ENCODE measurements around the gene EVI5.

- TF ChIP-seq NR1H2 (CRISPR knock-in tag; IDR thresholded peaks at IDR 0.05) (no peak), ATF1 (CRISPR knock-in tag; IDR thresholded peaks at IDR 0.05) (no peak), FOXP1 (CRISPR knock-in tag; IDR thresholded peaks at IDR 0.05; ENCODE audit: borderline replicate concordance) (no peak), CTCF (IDR thresholded peaks at IDR 0.05) (no peak), IRF1 (CRISPR knock-in tag; IDR thresholded peaks at IDR 0.05) (no peak), TEAD1 (CRISPR knock-in tag; IDR thresholded peaks at IDR 0.05) (no peak), FOXP4 (CRISPR knock-in tag; IDR thresholded peaks at IDR 0.05) (no peak), MLX (CRISPR knock-in tag; IDR thresholded peaks at IDR 0.05) (no peak), MAX (CRISPR knock-in tag; IDR thresholded peaks at IDR 0.05) (no peak)
Measured at GRCh38 chr1:92466683-92467352, 318.1 kb downstream of the EVI5 start.
